HG03520 (cell line): Measurements from ENCODE around the gene SPO11.

Source experiments
- ATAC-seq: cut with Tn5 transposase; IDR thresholded peaks from one replicate; pipeline ENCODE4 v1.9.1; 2021; ENCODE audit warnings: mild to moderate bottlenecking, moderate library complexity; ENCODE audit not compliant: unreplicated experiment

The SPO11 gene

GRCh38 chr20:57310821-57311514 lies 18.6 kb upstream of the SPO11 start:
- ATAC-seq = no peak

GRCh38 chr20:57312138-57312537 lies 17.5 kb upstream of the SPO11 start:
- no peak for ATAC-seq

- no peak for ATAC-seq
Measured at GRCh38 chr20:57313230-57313629, 16.4 kb upstream of the SPO11 start.

- ATAC-seq = no peak
Measured at GRCh38 chr20:57313951-57314350, 15.7 kb upstream of the SPO11 start.

DNA sequence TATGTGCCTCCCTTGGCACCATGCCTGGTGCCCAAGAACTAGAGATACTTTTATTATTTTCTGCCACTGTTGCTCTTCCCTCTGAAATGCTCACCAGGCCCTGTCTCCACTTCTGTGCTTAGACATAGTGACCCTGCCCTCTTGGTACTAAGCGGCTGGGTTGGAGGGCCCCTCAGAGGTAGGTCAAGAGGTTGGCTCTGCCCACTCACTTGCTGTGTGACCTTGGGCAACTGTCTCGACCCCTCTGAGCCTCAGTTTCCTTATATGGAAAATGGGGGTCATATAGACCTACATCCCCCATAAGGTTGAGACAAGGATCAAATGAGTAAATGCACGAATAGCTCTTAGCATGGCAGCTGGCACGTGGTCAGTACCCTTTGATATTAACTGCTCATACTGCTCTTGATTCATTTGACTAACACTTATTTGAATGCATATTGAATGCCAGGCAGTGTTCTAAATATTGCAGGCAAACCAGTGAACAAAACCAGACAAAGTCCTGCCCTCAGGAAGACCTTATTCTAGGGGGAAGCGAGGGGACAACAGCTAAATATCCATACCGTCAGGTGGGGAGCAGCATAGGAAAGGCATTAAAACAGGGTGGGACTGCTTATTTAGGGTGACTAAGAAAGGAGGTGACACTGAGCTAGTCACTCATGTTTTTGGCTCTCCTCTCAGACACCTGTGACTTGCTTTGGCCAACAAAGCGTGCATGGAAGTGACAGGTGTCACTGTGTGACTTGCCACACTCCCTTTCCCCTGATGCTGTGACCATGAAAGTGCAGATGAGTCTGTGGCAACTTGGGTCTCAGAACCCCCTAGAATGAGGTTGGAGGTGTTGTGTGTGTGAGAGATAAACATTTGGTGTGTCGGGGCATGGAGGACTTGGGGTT lies 14.3 kb upstream of the SPO11 start:
- no peak for ATAC-seq

DNA sequence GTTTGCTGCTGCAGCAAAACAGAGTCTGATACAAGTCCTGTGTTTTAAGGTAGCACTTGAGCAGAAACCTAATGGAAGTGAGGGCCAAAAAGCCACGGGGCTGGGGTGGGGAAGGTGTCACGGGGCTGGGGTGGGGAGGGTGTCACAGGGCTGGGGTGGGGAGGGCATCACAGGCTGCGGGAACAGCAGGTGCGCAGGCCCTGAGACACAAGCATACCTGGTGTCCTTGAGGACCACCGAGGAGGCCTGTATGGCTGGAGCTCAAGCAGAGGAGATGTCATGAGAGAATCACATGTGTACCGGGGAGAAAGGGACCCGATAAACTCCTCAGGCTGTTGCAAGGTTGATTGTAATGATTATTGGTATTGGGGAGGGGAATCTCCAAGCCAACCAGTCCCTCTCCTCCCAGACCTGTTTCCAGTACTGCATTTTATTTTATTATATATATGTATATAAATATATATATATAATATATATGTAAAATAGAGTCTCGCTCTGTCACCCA lies 13.6 kb upstream of the SPO11 start:
- ATAC-seq = no peak

- no peak for ATAC-seq
Measured at GRCh38 chr20:57316795-57317201, 12.8 kb upstream of the SPO11 start.

DNA sequence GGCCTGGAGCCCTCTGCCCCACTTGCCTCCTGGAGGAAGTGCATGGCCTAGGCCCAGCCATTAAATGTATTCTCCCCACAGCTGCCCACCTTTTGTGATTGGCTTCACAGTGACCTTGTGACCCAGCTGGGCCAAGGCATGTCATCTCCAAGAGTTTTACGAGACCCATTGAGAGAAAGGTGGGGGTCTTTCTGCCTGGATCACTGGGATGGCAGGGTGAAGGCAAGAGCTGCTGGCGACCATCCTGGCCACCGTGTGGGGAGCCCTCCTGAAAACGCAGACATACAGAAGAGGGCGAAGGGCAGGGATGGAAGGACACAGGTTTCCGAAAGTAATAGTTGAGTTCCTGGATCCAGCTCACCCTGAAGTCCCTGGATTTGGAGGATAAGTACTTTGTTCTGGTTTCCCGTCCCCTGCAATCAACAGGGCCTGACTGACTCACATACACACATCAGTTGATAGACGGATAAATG lies 12.3 kb upstream of the SPO11 start:
- no peak for ATAC-seq

GRCh38 chr20:57317789-57318371 lies 11.7 kb upstream of the SPO11 start:
- no peak for ATAC-seq

DNA sequence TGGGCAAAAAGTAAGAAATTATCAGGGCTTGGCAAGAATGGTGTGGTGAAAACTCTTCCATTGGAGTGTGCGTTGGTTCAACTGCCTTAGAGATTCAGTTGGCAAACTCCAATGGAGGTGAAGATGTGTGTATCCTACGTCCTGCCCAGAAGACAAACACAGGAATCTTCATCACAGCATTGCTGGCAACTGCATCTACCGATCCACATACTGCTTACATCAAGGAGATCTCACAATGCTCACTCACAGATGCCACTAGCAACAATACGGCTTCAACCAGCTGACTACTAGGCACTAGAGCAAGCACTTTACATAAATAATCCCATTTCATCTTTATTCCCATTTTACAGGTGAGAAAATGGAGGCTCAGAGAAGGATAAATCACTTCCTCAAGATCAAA lies 10.0 kb upstream of the SPO11 start:
- no peak for ATAC-seq

GRCh38 chr20:57320358-57320757 lies 9.2 kb upstream of the SPO11 start:
- ATAC-seq = no peak

DNA sequence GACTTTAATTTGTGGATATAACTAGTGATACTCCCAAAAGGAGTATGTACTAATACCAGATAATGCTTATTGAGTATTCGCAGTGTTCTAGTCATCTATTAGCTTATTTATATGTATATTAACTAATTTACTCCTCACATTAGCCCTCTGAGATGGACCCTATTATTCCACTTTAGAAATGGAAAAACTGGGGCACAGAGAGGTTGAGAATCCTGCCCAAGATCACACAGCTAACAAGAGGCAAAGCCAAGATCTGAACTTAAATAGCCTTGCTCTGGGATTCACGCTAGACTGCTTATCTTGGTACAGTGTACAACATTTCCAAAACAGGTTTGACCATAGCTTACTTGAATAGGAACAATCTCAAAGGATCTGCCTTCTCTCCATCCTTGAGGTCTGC lies 8.5 kb upstream of the SPO11 start:
- ATAC-seq = no peak

- ATAC-seq = no peak
Measured at GRCh38 chr20:57322476-57322875, 7.1 kb upstream of the SPO11 start.

- no peak for ATAC-seq
Measured at GRCh38 chr20:57323034-57323433, 6.6 kb upstream of the SPO11 start.

DNA sequence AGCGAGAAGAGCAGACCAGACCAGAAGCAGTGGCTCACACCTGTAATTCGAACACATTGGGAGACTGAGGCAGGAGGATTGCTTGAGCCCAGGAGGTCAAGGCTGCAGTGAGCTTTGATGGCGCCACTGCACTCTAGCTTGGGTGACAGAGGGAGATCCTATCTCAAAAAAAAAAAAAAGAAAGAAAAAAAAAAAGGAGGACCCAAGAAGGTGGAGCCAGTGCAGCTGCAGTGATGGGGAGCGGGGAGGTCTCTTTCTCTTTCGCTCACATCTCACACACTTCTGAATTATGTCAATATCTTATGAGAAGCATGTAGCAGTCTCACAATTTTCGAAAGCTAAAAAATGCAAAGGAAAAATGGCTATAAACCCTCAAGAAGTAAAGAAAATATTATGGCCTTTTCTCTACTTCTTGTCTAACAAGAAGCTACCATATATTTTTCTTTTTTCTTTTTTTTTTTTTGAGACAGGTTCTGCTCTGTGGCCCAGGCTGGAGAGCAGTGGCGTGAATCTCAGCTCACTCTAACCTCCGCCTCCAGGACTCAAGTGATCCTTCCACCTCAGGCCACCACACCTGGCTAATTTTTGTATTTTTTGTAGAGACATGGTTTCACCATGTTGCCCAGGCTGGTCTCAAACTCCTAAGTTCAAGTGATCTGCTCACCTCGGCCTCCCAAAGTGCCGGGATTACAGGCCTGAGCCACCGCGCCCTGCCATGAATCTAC lies 3.8 kb upstream of the SPO11 start:
- ATAC-seq = no peak

DNA sequence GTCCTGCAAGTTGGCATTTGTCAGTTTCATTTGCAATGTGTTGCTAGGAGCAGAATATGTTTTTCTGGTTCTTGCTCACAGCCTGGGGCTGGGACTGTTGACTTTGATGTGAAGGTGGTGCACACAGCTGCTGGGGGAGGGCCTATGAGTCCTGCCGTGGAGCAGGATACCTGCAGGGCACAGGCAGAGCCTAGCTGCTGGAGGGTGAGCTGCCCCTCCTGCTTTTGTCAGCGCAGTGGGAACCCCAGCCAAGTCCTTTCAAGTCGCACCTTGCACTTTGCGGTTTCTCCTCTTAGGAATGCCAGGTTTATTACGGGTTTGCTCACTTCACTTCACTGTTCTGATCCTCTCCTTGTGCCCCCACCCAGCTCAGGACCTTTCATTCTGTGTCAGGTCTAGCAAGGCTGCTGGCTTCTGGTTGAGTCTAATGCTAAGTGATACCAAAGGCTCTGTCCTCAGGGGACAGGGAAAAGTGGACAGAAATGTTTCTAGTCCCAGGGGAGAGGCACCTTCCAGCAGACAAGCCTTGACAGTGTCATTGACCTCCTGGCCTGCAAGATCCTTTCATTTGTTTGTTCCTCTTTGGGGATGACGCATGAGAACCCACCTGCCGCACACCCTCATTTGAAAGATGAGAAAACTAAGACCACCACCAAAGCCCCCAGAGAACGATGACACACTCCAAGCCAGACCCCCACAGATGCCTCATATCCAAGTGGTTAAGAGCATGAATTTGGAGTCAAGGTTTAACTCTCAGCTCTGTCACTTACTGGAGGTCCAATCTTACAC lies 2.7 kb upstream of the SPO11 start:
- no peak for ATAC-seq

DNA sequence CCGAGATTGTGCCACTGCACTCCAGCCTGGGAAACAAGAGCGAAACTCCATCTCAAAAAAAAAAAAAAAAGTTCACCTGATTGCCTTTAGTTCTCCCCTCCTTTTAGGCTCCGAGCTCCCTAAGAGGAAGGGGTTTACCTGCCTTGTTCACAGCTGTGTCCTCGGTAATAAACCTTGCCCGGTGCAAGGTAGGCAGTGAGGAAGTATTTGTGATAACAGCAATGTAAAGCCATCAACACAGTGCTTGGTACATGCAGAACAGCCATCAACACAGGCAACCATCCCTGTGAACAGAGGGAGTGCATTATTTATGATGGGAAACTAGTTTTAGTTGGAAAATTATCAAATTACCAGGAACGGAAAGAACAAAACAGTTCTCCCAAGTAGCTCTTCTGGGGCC lies 1.8 kb upstream of the SPO11 start:
- no peak for ATAC-seq

DNA sequence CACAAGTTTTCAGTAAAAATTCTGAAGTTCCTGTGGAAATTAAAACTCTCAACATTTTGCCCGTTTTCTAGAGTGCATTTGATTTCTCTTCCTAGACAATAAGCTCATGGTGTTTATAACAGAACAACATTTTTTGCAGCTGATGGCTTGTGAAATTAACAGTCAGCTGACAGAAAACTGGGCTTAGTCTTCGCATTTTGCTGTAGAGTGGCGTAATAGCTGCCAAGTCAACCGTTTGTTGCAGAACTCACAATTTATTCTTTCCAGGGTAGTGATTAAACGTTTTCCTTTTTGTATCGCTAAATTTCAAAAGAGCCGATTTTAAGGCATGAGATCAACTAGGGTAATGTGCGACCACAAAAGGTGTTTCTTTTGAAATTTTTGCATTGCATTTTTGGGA lies 1.4 kb downstream of the SPO11 start:
- ATAC-seq = no peak

DNA sequence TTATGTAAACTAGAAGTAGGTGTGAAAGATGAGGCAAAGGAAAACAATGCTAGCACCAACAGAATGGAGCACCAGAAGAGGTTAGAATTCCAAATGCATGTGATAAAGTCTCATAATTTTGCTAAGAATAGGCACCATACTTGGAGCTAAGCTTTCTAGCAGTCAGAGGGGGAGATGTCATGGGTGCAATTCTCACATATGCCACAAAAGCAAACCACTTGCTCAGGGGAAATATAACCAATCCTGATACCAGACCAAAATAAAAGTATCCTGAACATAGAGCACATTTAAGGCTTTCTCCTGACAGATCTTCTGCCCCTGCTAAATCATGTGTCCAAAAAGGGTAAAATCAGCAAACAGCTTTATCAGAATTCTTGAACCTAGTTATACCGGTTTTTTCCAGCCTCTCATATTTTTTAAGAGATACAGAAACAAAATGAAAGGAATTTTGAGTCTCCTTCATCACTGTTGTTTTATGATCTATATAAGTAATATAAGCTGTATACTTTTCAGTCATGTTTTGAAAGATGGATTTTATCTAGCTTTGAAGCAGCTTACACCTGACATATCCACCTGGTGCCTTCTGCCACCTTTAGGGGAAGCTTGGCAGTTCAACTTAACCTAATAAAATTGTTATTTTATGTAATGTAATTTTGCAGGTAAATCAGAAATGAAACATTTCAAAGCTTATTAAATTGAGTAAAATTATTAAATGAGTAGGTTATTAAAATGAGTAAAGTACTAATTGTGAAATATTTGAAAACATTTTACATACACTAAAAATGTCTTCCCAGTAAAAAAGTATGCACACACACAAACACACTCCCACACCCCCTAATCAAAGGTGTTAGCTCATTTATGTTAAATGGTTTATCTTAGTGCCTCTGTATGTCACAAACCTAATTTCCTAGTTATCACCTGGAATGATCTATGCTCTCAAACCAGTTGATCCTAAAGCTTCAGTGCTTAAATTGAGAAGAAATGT lies 2.8 kb downstream of the SPO11 start:
- ATAC-seq = no peak
